HepG2 (cell line): Measurements from ENCODE around the gene PNPLA3. TPM values are rescaled to one million over a fixed set of nuclear protein-coding genes. Genes with fewer than 3 reads are reported as not detected.

ENCODE experiments used
- ATAC-seq: fragments of 200-7000 bp; cut with Tn5 transposase; 3 replicates; pipeline ENCODE4 v1.9.1; 2020; ENCODE audit warnings: mild to moderate bottlenecking, moderate library complexity
- BruUV-seq: library from RNA; stranded (reverse); fragments of 400-500 nt; replicated peaks from 2 replicates; lab custom pipeline; 2021; lab: Mats Ljungman, UMichigan
- CTCF ChIA-PET: fragments of 300-600 bp; formaldehyde crosslinking; extraction: SDS; loops from one replicate; lab custom pipeline; 2021; ENCODE audit warnings: low total read pairs, inconsistent platforms, low intra/inter-chr PET ratio; lab: Yijun Ruan, JAX
- POLR2A ChIA-PET: fragments of 350-600 bp; sonication (Branson Sonifier 250); formaldehyde crosslinking; loops from one replicate; lab custom pipeline; 2020; ENCODE audit warnings: antibody characterized with exemption, inconsistent platforms; lab: Yijun Ruan, JAX
- DNase-seq: peaks from one replicate; pipeline ENCODE4 v3.0.0-alpha.2; 2015; ENCODE audit warnings: low spot score
- FAIRE-seq: peaks from 3 replicates; lab custom pipeline; 2011; peaks lifted over from hg19 to GRCh38; lab: Jason Lieb, UNC
- H2AFZ ChIP-seq: one replicate; pipeline ENCODE4 v1.6.1; 2011; ENCODE audit warnings: low read length, inconsistent platforms
- H3K27ac ChIP-seq: fragments of 300-600 bp; 3 replicates; pipeline ENCODE4 v1.8.0; 2011; ENCODE audit warnings: mixed run types, mild to moderate bottlenecking, mixed read lengths, low read length, inconsistent platforms; ENCODE audit not compliant: insufficient read depth; ENCODE audit errors: extremely low read length
- H3K27me3 ChIP-seq, 2 experiments: fragments of 200-600 bp in 1 of 2; 2 replicates in 1 of 2; 3 replicates in 1 of 2; pipeline versions ENCODE4 v1.6.0 to v1.8.0; 2011; ENCODE audit warnings: low read length in 2 of 2, mild to moderate bottlenecking in 2 of 2, moderate library complexity in 2 of 2, inconsistent platforms in 1 of 2; ENCODE audit not compliant: insufficient read depth in 2 of 2, control insufficient read depth in 1 of 2
- H3K36me3 ChIP-seq, 2 experiments: fragments of 200-600 bp in 1 of 2; replicated peaks in 1 of 2; 2 replicates in 1 of 2; 3 replicates in 1 of 2; pipeline versions ENCODE4 v1.5.1 to v1.8.0; 2011; ENCODE audit warnings: low read length in 2 of 2, inconsistent platforms in 1 of 2; ENCODE audit not compliant: insufficient read depth in 2 of 2, control insufficient read depth in 1 of 2
- H3K4me1 ChIP-seq: 2 replicates; pipeline ENCODE4 v1.5.1; 2012; ENCODE audit warnings: low read length, inconsistent platforms; ENCODE audit not compliant: insufficient read depth
- H3K4me2 ChIP-seq: 2 replicates; pipeline ENCODE4 v1.6.0; 2011; ENCODE audit warnings: low read depth, low read length, inconsistent platforms
- H3K4me3 ChIP-seq, 3 experiments: fragments of 200-600 bp in 1 of 3; sonication (generic), shearing (Covaris generic) in 1 of 3; replicated peaks in 1 of 3; 2 replicates each; pipeline ENCODE4 v1.5.1; 2011 to 2016; ENCODE audit warnings: low read length in 3 of 3, inconsistent platforms in 2 of 3, low read depth in 2 of 3, mild to moderate bottlenecking in 2 of 3, control low read depth in 1 of 3, mixed read lengths in 1 of 3; ENCODE audit not compliant: insufficient read depth in 1 of 3
- H3K79me2 ChIP-seq: one replicate; pipeline ENCODE4 v1.6.1; 2011; ENCODE audit warnings: low read length, inconsistent platforms; ENCODE audit not compliant: insufficient read depth
- H3K9ac ChIP-seq: 2 replicates; pipeline ENCODE4 v1.6.0; 2011; ENCODE audit warnings: mild to moderate bottlenecking, low read depth, low read length, inconsistent platforms; ENCODE audit not compliant: insufficient read depth
- H3K9me3 ChIP-seq: 2 replicates; pipeline ENCODE4 v1.5.1; 2012; ENCODE audit warnings: mild to moderate bottlenecking, low read length
- H4K20me1 ChIP-seq: 2 replicates; pipeline ENCODE4 v1.6.0; 2011; ENCODE audit warnings: inconsistent platforms, mild to moderate bottlenecking, low read length, moderate library complexity; ENCODE audit not compliant: insufficient read depth
- CC2D1A ChIP-seq: sonication (generic); formaldehyde crosslinking; IDR thresholded peaks from 2 replicates; pipeline ENCODE4 v1.8.1; 2023; ENCODE audit warnings: mild to moderate bottlenecking, missing genetic modification reagents
- CEBPG ChIP-seq: IDR thresholded peaks from 2 replicates; pipeline ENCODE4 v1.6.1; 2016
- DPF2 ChIP-seq: sonication (generic); formaldehyde crosslinking; IDR thresholded peaks from 2 replicates; pipeline ENCODE4 v1.4.0; 2020; ENCODE audit warnings: mild to moderate bottlenecking, low read depth, missing genetic modification reagents, borderline replicate concordance
- HOXA3 ChIP-seq: sonication (generic); formaldehyde crosslinking; IDR thresholded peaks from 2 replicates; pipeline ENCODE4 v1.5.0; 2020; ENCODE audit warnings: missing genetic modification reagents
- IRX3 ChIP-seq: sonication (generic); formaldehyde crosslinking; IDR thresholded peaks from 2 replicates; pipeline ENCODE4 v1.8.1; 2023; ENCODE audit warnings: mild to moderate bottlenecking, low read depth, missing genetic modification reagents, borderline replicate concordance
- KAT8 ChIP-seq: IDR thresholded peaks from 2 replicates; pipeline ENCODE4 v1.6.1; 2016; ENCODE audit warnings: missing genetic modification reagents, missing compliant biosample characterization
- MBNL3 ChIP-seq: fragments of 250-450 bp; sonication (Bioruptor Pico); conservative IDR thresholded peaks from 2 replicates; pipeline ENCODE4 v1.8.0; 2022; ENCODE audit warnings: mild to moderate bottlenecking, inconsistent platforms
- NFYC ChIP-seq: IDR thresholded peaks from 2 replicates; pipeline ENCODE4 v1.6.1; 2016; ENCODE audit warnings: missing genetic modification reagents, missing compliant biosample characterization
- RFXANK ChIP-seq: IDR thresholded peaks from 2 replicates; pipeline ENCODE4 v1.6.1; 2016
- SP1 ChIP-seq, 2 experiments: fragments of 450-650 bp in 1 of 2; sonication (generic) in 1 of 2; formaldehyde crosslinking in 1 of 2; IDR thresholded peaks; 2 replicates each; pipeline versions ENCODE4 v1.4.0 to v1.6.1; 2016 to 2020; ENCODE audit warnings: missing genetic modification reagents in 1 of 2
- SRSF4 ChIP-seq: fragments of 200-400 bp; formaldehyde crosslinking; IDR thresholded peaks from one replicate; pipeline ENCODE4 v1.6.1; 2018; ENCODE audit warnings: mild to moderate bottlenecking, low read depth, low read length, moderate library complexity; ENCODE audit not compliant: poor library complexity, severe bottlenecking
- TCF7L2 ChIP-seq: IDR thresholded peaks from 2 replicates; pipeline ENCODE4 v1.6.1; 2011; ENCODE audit warnings: mild to moderate bottlenecking, low read depth, low read length, moderate library complexity
- TGIF2 ChIP-seq: IDR thresholded peaks from 2 replicates; pipeline ENCODE4 v1.6.1; 2016; ENCODE audit warnings: control low read depth, missing compliant biosample characterization
- ZBTB20 ChIP-seq: sonication (generic); formaldehyde crosslinking; IDR thresholded peaks from 2 replicates; pipeline ENCODE4 v1.8.1; 2023; ENCODE audit warnings: missing genetic modification reagents, low read depth, mild to moderate bottlenecking, borderline replicate concordance
- ZFX ChIP-seq: sonication (generic); formaldehyde crosslinking; IDR thresholded peaks from 2 replicates; pipeline ENCODE4 v1.4.0; 2020; ENCODE audit warnings: mild to moderate bottlenecking, low read depth, missing genetic modification reagents, moderate library complexity
- ZNF136 ChIP-seq: sonication (generic); formaldehyde crosslinking; IDR thresholded peaks from 2 replicates; pipeline ENCODE4 v1.8.1; 2022; ENCODE audit warnings: low read depth, mild to moderate bottlenecking, moderate library complexity, missing genetic modification reagents
- ZSCAN9 ChIP-seq: IDR thresholded peaks from 2 replicates; pipeline ENCODE4 v1.6.1; 2016; ENCODE audit warnings: borderline replicate concordance
- WGBS: methylation state at CpG from one replicate; pipeline ENCODE4 v1.1.6; 2017; ENCODE audit warnings: low lambda C conversion rate; 5-methylcytosine and 5-hydroxymethylcytosine counted together
- in situ Hi-C: cut with HindIII; loops from 2 replicates; pipeline ENCODE4 v1.10.0; 2017; ENCODE audit warnings: low pct_unique_long_range_greater_than_20kb; ENCODE audit not compliant: extremely low pct_ligation_motif_present
- intact Hi-C: fragments of 100-400 bp; cut with micrococcal nuclease; formaldehyde crosslinking; loops from one replicate; pipeline ENCODE4 v1.10.0; 2022; ENCODE audit not compliant: unreplicated experiment
- polyA plus RNA-seq, 8 experiments: library from polyadenylated mRNA; depleted of rRNA in 3 of 8; stranded (reverse) in 7 of 8; unstranded in 1 of 8; fragments of >200 nt; fragmentation: Illumina TruSeq in 4 of 8; extraction: Trizol in 4 of 8; gene quantifications; 2 replicates each; pipeline versions ENCODE4 v1.2.1 to v1.2.3, GENCODE V29; 2011 to 2016; ENCODE audit warnings: low read depth in 4 of 8, missing spikeins in 1 of 8, mixed read lengths in 1 of 8; ENCODE audit not compliant: insufficient read depth in 1 of 8
- total RNA-seq, 5 experiments: library from RNA; depleted of rRNA; stranded (reverse); fragments of >200 nt; fragmentation: Illumina TruSeq; extraction: Trizol; gene quantifications; 2 replicates each; pipeline ENCODE4 v1.2.3, GENCODE V29; 2016; ENCODE audit warnings: low read depth in 1 of 5
- TF ChIP-seq, protein P1 (sequence below): sonication (generic); formaldehyde crosslinking; IDR thresholded peaks from 2 replicates; pipeline ENCODE4 v1.4.0; 2020; ENCODE audit warnings: mild to moderate bottlenecking, missing genetic modification reagents, borderline replicate concordance
- TF ChIP-seq, protein P2 (sequence below): sonication (generic); formaldehyde crosslinking; IDR thresholded peaks from 2 replicates; pipeline ENCODE4 v1.8.0; 2022; ENCODE audit warnings: missing genetic modification reagents, mild to moderate bottlenecking, inconsistent platforms, borderline replicate concordance
- TF ChIP-seq, protein P3 (sequence below): sonication (generic); formaldehyde crosslinking; IDR thresholded peaks from 2 replicates; pipeline ENCODE4 v1.5.0; 2020; ENCODE audit warnings: missing genetic modification reagents, mild to moderate bottlenecking, borderline replicate concordance

The PNPLA3 gene
- total and polyA plus RNA-seq, 2 of the 13 experiments (the other 11 are each of a cell fraction or from before 2014, with no cell fraction given) = 16.9 to 19.8 TPM

DNA sequence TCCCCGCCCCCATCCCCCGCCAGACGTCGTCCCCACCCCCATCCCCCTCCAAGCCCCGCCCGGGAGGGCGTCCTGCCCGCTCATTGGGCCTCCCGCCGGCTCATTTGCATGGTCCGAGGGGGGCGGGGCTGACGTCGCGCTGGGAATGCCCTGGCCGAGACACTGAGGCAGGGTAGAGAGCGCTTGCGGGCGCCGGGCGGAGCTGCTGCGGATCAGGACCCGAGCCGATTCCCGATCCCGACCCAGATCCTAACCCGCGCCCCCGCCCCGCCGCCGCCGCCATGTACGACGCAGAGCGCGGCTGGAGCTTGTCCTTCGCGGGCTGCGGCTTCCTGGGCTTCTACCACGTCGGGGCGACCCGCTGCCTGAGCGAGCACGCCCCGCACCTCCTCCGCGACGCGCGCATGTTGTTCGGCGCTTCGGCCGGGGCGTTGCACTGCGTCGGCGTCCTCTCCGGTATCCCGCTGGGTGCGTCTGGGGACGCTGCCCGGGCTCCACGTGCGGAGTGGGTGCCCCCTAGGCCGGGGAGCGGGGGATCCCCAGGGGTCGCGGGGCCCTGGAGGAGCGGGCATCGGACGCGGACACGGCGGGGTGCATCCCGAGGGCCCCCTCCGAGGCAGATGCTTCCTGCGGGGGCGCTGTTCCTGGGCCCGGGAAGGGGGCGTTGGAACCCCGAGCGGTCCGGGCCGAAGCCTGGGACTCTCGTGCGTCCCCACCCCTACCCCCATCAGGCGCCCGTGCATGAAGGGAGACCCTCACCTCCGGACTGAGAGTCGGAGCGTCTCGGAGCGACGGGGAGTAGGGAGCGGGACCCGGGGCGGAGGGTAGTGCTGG is at the start of gene PNPLA3 (continued):
- TF ChIP-seq IRX3 (CRISPR knock-in tag) (0 out of 2 replicates have a peak, but pooled peaks have one; percentile 46), ZFX (CRISPR knock-in tag) (peak; percentile 76), MBNL3 (no peak), ZSCAN9 (no peak), NFYC (peak; percentile 64), TCF7L2 (no peak), HOXA3 (CRISPR knock-in tag) (peak; percentile 59), DPF2 (no peak), RFXANK (CRISPR knock-in tag) (no peak)
- TF ChIP-seq, protein P1, sequence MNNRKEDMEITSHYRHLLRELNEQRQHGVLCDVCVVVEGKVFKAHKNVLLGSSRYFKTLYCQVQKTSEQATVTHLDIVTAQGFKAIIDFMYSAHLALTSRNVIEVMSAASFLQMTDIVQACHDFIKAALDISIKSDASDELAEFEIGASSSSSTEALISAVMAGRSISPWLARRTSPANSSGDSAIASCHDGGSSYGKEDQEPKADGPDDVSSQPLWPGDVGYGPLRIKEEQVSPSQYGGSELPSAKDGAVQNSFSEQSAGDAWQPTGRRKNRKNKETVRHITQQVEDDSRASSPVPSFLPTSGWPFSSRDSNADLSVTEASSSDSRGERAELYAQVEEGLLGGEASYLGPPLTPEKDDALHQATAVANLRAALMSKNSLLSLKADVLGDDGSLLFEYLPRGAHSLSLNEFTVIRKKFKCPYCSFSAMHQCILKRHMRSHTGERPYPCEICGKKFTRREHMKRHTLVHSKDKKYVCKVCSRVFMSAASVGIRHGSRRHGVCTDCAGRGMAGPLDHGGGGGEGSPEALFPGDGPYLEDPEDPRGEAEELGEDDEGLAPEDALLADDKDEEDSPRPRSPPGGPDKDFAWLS (CRISPR knock-in tag) = no peak

DNA sequence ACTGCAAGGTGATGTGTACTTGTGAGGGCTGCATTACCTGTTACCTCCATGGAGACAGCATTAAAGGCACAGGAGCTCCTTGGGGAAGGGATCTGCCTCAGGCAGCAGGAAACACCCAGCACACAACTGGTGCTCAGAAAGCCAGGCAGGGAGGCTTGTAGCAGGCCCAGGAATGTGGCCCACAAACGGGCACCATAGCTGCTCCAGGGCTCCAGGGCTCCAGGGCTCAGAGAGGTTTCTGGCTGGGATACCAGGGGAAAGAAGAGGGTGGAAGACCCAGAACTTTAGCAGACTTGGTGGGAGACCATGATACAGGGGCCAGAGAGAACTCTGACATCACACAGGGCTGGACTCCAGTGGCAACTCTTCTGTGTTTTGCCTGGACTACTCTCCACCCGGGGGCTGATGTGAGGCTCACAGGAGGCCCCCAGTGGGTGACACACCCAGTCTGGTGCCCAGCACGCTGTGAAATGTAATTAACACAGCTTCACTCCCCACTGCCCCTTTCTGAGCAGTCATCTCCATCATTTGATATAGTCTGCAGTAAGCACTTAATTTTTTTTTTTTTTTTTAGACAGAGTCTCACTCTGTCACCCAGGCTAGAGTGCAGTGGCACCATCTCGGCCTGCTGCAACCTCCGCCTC is 46.6 kb upstream of the PNPLA3 start:
- H2AFZ ChIP-seq = no peak overlapping the region
- in situ Hi-C loops (loop anchor here (25.0 kb wide), 1 partner anchor 760 kb away; no protein-coding TSS in a partner anchor), intact Hi-C loops (no loop called here)
- H3K4me2 ChIP-seq = no peak overlapping the region
- FAIRE-seq = no peak
- no peaks in the 10 kb centered on the region for H3K79me2 ChIP-seq
- 16% methylated on average over 5 of the region's 5 CpGs for WGBS
- no peak for ATAC-seq
- no peak overlapping the region for H3K4me3 ChIP-seq
- no peak overlapping the region for H3K27ac ChIP-seq
- no TSS peak for BruUV-seq
- peaks cover 0 to 3% of the 10 kb centered on the region in 2 experiments; a peak in 3 of 5 replicates for H3K27me3 ChIP-seq
- no peaks in the 10 kb centered on the region for H4K20me1 ChIP-seq
- no peaks in the 10 kb centered on the region for H3K9me3 ChIP-seq
- ChIA-PET CTCF (no interaction called here), POLR2A (no interaction called here)
- no peaks in the 10 kb centered on the region for H3K36me3 ChIP-seq
- H3K9ac ChIP-seq = no peak overlapping the region
- no peaks in the 10 kb centered on the region for H3K4me1 ChIP-seq
- no peak for DNase-seq
- TF ChIP-seq KAT8 = no peak
- TF ChIP-seq SP1 (IDR thresholded peaks at IDR 0.05) = no peak
- no peak for TF ChIP-seq SP1 (CRISPR knock-in tag; IDR thresholded peaks at IDR 0.05)
- TF ChIP-seq SRSF4 = no peak
- TF ChIP-seq, protein P2, sequence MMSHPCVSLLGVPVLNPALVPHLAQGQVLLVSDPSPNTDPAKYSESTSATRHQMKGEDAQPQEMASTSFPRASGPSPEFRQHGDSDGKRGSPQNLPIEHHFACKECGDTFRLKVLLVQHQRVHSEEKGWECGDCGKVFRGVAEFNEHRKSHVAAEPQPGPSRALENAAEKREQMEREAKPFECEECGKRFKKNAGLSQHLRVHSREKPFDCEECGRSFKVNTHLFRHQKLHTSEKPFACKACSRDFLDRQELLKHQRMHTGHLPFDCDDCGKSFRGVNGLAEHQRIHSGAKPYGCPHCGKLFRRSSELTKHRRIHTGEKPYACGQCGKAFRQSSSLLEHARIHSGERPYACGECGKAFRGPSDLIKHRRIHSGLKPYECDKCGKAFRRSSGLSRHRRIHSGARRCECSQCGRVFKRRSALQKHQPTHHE = no peak
- TF ChIP-seq, protein P3, sequence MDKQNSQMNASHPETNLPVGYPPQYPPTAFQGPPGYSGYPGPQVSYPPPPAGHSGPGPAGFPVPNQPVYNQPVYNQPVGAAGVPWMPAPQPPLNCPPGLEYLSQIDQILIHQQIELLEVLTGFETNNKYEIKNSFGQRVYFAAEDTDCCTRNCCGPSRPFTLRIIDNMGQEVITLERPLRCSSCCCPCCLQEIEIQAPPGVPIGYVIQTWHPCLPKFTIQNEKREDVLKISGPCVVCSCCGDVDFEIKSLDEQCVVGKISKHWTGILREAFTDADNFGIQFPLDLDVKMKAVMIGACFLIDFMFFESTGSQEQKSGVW (CRISPR knock-in tag) = no peak
- TF ChIP-seq CEBPG (CRISPR knock-in tag) = no peak
- TF ChIP-seq TGIF2 (CRISPR knock-in tag) = no peak
- TF ChIP-seq ZBTB20 (CRISPR knock-in tag) = no peak
- no peak for TF ChIP-seq CC2D1A (CRISPR knock-in tag)
- TF ChIP-seq ZNF136 (CRISPR knock-in tag) = no peak
